Activated T-cell treated with anti-CD3 and anti-CD28 coated beads for 4 hours (primary cell): Measurements from ENCODE around the gene MYO1E.
A peak's percentile ranks its signal among the peaks of the same experiment; 100 is the strongest.

ENCODE experiments used
- DNase-seq: peaks from one replicate; pipeline ENCODE4 v3.0.0-alpha.2; 2020

MYO1E gene

GRCh38 chr15:59255680-59256336 is 116.9 kb downstream of the MYO1E start:
- DNase-seq, result no peak

GRCh38 chr15:59252137-59252536 is 120.5 kb downstream of the MYO1E start:
- no peak for DNase-seq

DNA sequence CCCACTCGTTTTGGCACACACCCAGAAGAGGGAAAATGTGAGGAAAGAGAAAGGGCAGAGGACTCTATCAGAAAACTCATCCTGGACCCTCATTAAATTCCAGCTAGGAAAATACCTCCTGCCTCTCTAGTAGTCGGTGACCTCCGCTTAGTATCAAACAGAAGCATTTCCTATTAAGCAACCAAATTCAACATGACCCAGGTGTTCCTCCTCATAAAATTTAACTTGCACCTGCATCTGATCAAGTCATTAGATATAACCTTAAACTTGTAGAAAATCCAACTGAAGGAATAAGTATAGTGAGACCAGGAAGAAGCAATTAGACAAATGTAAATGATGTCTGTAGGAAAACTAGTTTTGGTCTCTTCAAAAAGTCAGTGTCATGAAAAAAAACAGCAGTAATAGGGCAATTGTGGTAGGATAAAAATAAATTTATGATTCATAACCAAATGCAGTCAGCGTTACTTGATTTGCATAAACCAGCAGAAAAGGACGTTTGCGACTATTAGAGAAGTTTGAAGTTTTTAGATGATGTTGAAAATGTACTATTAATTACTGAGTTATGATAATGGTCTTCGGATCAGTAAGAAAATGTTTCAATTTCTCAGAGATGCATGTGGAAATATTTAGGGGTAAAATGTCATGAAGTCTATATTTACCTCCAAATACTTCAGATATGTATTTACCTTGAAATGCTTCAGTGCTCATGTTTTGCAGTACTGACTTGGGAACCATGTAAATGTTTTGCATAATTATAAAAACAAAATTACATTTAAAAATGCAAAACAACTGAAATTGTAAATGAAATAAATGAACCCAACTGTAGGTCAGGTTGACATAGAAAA is 121.4 kb downstream of the MYO1E start:
- no peak for DNase-seq

DNA sequence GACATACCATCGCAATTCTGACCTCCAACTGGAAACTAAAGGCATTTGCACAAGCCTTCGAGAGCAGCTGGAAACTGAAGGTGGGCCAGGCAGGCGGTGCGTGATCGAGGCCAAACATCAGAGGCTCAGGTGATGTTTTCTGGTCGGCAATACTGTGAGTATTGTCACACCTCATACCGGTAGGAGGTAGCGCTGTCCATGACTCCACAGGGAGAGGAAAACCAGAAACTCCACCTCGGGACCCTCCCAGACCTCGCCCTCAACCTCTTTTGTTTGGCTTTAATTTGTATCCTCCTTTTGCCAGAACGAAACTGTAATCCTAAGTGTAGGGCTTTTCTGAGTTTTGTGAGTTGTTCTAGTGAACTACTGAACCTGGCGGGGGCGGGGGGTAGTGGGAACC is 122.4 kb downstream of the MYO1E start:
- no peak for DNase-seq

DNA sequence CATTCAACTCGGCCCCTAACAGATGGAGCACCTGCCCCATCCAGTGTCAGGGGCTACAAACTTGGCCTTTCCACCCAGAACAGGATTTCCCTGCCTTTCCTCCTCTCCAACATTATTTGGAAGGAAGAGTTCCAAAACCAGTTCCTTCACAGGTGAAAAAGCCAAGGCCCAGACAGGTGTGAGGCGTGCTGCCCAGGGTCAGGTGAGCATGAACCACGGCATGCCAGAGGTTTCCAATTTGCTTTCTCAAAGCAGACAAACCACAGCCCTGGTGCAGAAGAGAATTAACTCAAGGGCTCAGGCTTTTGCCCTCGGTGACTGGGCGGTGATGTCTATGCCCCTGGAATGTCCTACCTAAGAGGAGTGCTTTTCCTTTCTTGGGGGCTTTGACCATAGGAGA is 122.9 kb downstream of the MYO1E start:
- no peak for DNase-seq

DNA sequence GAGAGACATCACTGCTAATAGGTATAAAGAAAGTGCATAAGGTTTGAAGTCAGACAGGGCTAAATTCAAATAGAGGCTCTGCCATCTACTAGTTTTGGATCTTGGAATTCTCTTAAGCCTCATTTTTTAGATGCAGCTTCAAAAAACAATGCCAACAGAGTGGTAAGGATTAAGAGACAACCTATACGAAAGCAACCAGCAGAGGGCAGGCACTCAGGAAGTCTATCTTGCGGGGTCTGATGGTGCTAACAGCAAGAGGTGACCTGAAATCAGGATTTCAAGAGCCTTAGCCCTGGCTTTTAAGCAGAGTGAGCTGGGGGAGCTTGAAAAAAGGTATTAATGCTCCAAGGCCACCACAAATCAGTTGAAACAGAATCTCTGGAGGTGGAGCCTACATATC is 125.3 kb downstream of the MYO1E start:
- peak; percentile 30 for DNase-seq

DNA sequence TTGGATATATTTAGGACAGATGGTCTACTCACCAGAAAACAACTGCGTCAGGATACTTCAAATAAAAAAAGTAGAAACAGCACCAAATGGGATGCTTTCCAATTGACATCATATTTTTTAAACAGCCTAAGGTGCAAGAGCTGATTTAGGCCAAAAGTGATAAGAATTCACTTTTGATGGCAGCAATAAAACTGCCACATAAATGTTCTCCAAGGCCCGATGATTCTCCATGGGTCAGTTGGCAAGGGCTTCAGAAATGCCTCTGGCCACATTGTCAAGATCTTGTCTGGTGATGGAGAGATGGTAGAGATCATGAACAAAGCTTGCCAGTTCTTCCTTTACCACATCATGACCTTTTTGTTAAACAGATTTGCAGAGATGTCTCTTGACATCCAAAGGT is 127.1 kb downstream of the MYO1E start:
- DNase-seq, result no peak

- DNase-seq, result no peak
Measured at GRCh38 chr15:59244337-59244736, 128.3 kb downstream of the MYO1E start.

DNA sequence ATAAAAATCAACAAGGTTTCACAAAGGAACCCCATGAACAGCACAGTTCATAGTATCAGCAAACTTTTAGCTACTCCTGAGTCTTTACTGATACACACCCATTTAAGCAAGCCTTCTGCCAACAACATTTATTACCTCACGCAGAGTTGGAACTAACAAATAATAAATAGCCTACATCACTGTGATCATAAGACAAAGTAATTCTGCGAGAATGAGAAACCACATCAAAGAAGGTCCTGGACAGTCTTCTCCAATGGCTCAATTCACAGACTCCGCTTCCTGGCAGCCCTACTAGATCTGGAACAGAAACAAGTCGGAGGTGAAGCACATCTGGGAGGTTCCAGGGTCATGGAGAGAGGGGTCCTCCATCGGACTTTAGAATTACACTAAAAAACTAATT is 129.0 kb downstream of the MYO1E start:
- no peak for DNase-seq

DNA sequence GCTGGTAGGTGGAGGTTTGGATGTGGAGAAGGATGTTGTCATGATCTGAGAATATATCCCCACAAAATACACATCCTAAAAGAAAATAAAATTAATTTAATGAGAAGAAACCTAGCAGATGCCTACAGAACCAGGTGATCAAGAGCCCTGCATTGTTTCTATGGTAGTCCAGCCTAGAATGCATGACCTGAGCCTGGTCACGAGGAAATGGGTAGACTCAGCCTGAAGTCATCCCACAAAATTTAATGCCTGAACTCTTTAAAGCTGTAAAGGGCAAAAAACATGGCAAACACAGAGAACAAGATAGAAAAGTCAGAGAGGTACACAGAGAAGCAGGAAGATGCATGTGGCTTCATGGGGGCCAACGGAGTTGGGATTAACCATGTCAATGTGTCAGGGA is 130.0 kb downstream of the MYO1E start:
- DNase-seq, result no peak

DNA sequence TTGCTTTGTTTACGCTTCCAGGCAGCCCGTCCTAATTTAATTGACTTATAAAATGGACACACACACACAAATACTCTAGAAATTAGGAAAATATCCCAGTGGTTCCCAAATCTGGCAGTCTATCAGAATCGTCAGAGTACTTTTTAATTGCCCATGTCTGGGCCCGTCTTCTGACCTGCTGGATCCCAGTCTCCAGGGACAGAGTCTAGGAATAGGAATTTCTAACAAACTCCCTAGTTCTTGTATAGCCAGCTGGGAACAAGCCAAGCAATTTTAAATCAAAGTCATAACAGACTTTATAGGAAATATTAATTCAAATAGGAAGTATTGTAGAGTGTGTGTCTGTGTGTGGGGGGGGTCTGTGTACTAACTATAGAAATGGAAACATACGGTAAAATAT is 132.6 kb downstream of the MYO1E start:
- DNase-seq, result no peak

DNA sequence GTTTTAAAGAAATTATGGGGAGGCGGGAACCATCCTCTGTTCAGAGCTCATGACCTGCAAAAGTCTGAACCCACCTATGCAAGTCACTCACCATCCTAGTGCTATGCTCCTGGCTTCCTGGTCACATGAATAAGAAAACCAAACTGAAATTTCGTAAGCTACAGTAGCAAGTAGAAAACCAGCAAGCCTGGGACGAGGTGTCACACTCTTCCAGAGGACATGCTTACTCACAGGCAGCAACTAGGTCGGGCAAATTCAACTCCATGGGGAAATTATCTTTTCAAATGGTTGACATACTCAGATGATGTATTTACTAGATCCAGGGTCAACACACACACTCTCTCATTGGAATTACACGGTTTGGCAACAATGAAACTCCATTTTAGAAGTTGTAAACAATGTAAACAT is 134.7 kb downstream of the MYO1E start:
- DNase-seq, result no peak

GRCh38 chr15:59237119-59237855 is 135.4 kb downstream of the MYO1E start:
- no peak for DNase-seq

- DNase-seq, result no peak
Measured at GRCh38 chr15:59236394-59236793, 136.3 kb downstream of the MYO1E start.

GRCh38 chr15:59232476-59232875 is 140.2 kb downstream of the MYO1E start:
- DNase-seq, result no peak

DNA sequence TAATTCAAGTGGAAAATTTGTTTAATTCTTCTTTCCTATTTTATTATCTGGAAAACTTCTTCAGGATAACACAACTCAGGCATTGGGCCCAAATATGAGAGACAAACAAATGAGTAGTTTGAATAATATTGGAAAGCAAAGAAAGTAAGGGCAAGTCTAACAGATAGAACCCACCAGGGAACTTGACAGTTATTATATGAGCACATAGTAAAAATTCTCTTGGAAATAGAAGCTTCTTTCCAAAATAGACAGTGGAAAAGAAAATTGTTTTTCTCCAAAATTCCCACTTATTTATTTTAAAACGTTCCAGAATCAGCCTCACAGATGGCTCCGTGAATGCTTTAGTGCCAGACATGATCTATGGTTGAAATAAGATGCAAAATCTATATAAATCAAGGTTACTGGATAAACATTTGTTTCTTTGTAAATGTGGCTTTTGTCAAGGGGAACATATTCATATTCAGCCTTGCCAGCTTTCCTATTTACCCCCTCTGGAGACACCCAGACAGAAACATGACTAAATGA is 142.1 kb downstream of the MYO1E start:
- DNase-seq, result no peak

GRCh38 chr15:59229453-59229852 is 143.2 kb downstream of the MYO1E start:
- DNase-seq, result no peak

GRCh38 chr15:59229015-59229414 is 143.7 kb downstream of the MYO1E start:
- no peak for DNase-seq

DNA sequence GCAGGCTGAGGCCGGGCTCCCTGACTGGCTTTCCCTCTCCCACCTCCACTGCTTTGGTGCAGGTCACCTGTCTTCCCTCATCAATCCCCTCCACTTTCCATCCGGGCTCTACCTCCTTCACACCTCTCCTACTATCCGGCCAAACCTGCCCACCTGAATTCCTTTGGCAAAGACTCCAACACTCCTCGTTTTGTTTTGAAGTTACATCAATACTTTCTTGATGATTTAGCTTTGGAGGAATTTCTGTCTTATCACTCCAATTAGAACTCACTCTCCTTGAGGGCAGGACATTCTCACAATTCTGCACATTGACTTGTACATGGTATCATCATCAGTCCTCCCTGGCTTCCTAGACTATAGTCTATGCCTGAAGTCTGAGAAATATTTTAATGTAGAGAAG is 145.7 kb downstream of the MYO1E start:
- DNase-seq, result no peak

DNA sequence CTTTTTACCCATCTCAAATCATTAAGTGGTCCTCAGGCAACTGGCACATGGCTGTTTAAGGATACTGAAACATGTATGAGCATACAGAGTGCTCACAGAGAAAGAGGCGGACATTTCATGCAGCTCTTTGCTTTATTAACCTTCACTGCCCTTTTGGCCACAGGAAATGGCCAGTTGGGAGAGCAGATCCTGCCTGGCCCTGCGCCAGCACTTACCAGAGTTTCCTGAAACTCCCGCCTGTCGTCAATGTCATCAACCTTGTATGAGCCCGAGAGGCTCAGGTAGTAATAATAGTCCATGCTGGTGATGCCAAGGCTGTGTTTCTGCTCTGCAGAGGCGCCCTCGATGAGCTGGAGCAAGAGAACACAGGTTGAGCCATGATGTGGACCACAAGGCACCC is 148.2 kb downstream of the MYO1E start:
- no peak for DNase-seq

DNA sequence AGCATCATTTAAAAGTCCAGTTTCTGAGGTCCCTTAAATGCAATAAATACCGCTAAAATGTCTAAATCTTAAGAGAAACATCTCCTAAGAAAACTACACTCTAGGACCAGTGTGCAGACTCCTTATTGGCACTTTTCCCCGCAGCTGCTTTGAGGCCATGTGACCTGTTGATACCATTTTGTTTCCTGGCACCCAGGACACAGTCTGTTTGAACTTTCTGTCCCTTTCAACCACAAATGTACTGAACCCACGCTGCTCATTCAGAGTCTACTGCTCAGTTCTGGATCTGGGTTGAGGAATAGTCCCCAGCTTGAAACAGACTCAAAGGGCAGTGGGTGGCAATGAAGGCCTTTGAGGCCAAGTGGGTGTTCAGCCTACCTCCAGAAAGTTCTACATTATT is 148.9 kb downstream of the MYO1E start:
- no peak for DNase-seq

DNA sequence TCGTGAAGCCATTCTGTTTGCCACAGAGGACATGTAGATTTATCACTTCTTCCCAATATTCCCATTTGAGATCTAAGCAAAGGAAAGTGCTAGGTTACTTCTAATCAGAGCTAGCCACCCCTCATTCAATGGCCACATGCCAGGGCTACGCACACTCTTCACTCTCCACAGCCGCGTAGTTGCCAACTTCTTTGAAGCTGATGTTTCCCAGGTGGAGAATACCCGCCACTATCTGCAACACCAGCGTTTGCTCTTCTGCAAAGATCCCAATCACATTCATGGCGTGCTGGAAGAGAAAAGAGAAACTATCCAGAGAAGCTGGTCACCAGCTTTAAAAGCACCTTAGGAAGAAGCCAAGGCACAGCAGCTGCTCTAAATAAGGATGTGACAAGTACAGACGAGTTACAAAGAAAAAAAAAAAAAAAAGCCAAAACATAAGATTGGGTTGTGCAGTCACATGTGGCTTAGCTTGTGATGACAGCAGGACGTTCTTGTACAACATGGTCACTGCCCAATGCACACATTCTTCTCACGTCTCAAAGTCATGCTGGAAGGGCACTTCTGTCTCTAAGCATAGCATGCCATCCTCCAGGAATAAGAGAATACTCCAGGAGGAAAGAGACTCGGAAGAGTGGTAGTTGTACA is 149.6 kb downstream of the MYO1E start:
- no peak for DNase-seq
